KMS-11 (cell line): ENCODE data around the gene ABHD8.

ENCODE experiments used
- H2AFZ ChIP-seq: fragments of 200-600 bp; sonication (generic); 2 replicates; pipeline ENCODE4 v1.6.1; 2016; ENCODE audit warnings: antibody characterized with exemption, mixed run types, low read depth
- H3K27ac ChIP-seq: fragments of 200-600 bp; sonication (generic); 2 replicates; pipeline ENCODE4 v1.6.1; 2016; ENCODE audit warnings: mild to moderate bottlenecking, mixed run types
- H3K27me3 ChIP-seq: fragments of 200-600 bp; sonication (generic); 2 replicates; pipeline ENCODE4 v1.6.1; 2017; ENCODE audit warnings: mild to moderate bottlenecking, low read depth, mixed run types, moderate library complexity; ENCODE audit not compliant: insufficient read depth
- H3K36me3 ChIP-seq: fragments of 200-600 bp; sonication (generic); 2 replicates; pipeline ENCODE4 v1.6.1; 2017; ENCODE audit warnings: mild to moderate bottlenecking, mixed run types; ENCODE audit not compliant: insufficient read depth
- H3K4me1 ChIP-seq: fragments of 200-600 bp; sonication (generic); 2 replicates; pipeline ENCODE4 v1.6.1; 2016; ENCODE audit warnings: mild to moderate bottlenecking, low read depth, mixed run types; ENCODE audit not compliant: poor library complexity, severe bottlenecking
- H3K4me2 ChIP-seq: fragments of 200-600 bp; sonication (generic); 2 replicates; pipeline ENCODE4 v1.7.0; 2016; ENCODE audit warnings: mild to moderate bottlenecking, mixed run types
- H3K4me3 ChIP-seq: fragments of 200-600 bp; sonication (generic); IDR thresholded peaks from 2 replicates; pipeline ENCODE4 v1.6.1; 2017; ENCODE audit warnings: low read depth, low read length, mixed read lengths; ENCODE audit not compliant: insufficient read depth
- H3K79me2 ChIP-seq: fragments of 200-600 bp; sonication (generic); 2 replicates; pipeline ENCODE4 v1.6.1; 2016; ENCODE audit warnings: low read depth, mixed run types; ENCODE audit not compliant: insufficient read depth
- H3K9ac ChIP-seq: fragments of 200-600 bp; sonication (generic); 2 replicates; pipeline ENCODE4 v1.6.1; 2016; ENCODE audit warnings: mild to moderate bottlenecking, mixed run types
- H4K20me1 ChIP-seq: fragments of 200-600 bp; sonication (generic); 2 replicates; pipeline ENCODE4 v1.6.1; 2016; ENCODE audit warnings: mild to moderate bottlenecking, mixed run types; ENCODE audit not compliant: insufficient read depth
- TF ChIP-seq, protein P1 (sequence below): fragments of 200-600 bp; sonication (generic); conservative IDR thresholded peaks from 2 replicates; pipeline ENCODE4 v1.6.1; 2017; ENCODE audit warnings: low read depth, mild to moderate bottlenecking, antibody characterized with exemption, low read length, moderate library complexity, mixed read lengths

The ABHD8 gene

GRCh38 chr19:17245535-17245984, 57.7 kb downstream of the ABHD8 start, which contains the start of gene NR2F6:
Gene NR2F6, minus strand, starts transcription at chr19:17245919. Its CDS starts 699 bp downstream, at chr19:17245220.
- H3K4me3 ChIP-seq, result no peak within 1 kb of the TSS
- no peaks in the 10 kb centered on the region for H3K36me3 ChIP-seq
- H3K27ac ChIP-seq, result 0 out of 2 replicates have a peak within 1 kb of the TSS, but pooled peaks have one; percentile 22
- peak within 1 kb of the TSS; percentile 44; the same call in 1 of the 2 replicates for H3K9ac ChIP-seq
- no peaks in the 10 kb centered on the region for H3K27me3 ChIP-seq
- TF ChIP-seq, protein P1, sequence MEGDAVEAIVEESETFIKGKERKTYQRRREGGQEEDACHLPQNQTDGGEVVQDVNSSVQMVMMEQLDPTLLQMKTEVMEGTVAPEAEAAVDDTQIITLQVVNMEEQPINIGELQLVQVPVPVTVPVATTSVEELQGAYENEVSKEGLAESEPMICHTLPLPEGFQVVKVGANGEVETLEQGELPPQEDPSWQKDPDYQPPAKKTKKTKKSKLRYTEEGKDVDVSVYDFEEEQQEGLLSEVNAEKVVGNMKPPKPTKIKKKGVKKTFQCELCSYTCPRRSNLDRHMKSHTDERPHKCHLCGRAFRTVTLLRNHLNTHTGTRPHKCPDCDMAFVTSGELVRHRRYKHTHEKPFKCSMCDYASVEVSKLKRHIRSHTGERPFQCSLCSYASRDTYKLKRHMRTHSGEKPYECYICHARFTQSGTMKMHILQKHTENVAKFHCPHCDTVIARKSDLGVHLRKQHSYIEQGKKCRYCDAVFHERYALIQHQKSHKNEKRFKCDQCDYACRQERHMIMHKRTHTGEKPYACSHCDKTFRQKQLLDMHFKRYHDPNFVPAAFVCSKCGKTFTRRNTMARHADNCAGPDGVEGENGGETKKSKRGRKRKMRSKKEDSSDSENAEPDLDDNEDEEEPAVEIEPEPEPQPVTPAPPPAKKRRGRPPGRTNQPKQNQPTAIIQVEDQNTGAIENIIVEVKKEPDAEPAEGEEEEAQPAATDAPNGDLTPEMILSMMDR, result no peak
- H4K20me1 ChIP-seq, result no peaks in the 10 kb centered on the region
- peaks cover 10% of the 10 kb centered on the region for H3K4me1 ChIP-seq
- peak within 1 kb of the TSS; percentile 81 for H3K4me2 ChIP-seq
- H3K79me2 ChIP-seq, result no peaks in the 10 kb centered on the region
- H2AFZ ChIP-seq, result peak within 1 kb of the TSS; percentile 85

DNA sequence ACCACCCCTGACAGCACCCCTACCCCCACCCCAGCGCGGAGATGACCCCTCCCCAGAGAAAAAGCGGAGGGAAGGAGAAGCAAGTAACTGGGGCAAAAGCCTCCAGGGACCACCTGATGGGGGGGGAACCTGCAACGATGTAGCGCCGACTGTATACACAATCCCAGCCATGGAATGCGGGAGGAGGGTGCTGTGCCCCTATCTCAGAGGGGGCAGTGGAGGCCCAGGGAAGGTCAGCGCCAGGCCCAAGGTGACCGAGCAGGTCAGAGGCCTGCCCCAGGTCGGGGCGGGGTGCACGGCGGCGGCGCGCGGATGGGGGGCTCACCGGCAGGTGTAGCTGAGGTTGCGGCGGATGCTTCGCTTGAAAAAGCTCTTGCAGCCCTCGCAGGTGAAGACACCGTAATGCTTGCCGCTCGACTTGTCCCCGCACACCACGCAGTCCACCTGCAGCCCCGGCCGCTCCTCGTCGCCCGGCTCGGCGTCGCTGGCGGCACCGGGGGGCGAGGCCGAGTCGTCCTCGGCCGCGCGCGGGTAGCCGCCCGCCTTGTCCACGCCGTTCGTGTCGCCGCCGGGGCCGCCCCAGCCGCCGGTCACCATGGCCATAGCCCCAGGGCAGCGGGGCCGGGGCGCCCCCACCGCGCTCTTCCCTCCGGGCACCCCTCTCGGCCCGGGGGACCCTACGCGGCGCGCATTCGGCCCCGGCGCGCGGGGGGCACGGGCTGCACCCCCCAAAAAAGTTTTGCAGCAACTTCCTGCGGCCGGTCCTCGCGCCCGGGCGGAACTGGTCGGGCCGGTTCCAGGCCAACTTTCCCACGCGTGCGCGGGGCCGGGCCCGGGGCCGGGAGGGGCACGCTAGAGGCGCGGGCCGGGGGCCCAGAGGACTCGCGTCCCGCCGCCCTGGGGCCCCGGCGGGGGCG, 58.3 kb downstream of the ABHD8 start:
- TF ChIP-seq, protein P1, result no peak
- Histone ChIP-seq H4K20me1 (no peaks in the 10 kb centered on the region), H3K36me3 (no peaks in the 10 kb centered on the region), H3K27me3 (no peaks in the 10 kb centered on the region), H2AFZ (0 out of 2 replicates have a peak overlapping the region, but pooled peaks have one; percentile 22), H3K4me1 (peaks cover 10% of the 10 kb centered on the region), H3K4me2 (peak overlapping the region; percentile 50), H3K9ac (peak overlapping the region; percentile 41; the same call in 1 of the 2 replicates), H3K4me3 (no peak overlapping the region), H3K79me2 (no peaks in the 10 kb centered on the region), H3K27ac (no peak overlapping the region)

DNA sequence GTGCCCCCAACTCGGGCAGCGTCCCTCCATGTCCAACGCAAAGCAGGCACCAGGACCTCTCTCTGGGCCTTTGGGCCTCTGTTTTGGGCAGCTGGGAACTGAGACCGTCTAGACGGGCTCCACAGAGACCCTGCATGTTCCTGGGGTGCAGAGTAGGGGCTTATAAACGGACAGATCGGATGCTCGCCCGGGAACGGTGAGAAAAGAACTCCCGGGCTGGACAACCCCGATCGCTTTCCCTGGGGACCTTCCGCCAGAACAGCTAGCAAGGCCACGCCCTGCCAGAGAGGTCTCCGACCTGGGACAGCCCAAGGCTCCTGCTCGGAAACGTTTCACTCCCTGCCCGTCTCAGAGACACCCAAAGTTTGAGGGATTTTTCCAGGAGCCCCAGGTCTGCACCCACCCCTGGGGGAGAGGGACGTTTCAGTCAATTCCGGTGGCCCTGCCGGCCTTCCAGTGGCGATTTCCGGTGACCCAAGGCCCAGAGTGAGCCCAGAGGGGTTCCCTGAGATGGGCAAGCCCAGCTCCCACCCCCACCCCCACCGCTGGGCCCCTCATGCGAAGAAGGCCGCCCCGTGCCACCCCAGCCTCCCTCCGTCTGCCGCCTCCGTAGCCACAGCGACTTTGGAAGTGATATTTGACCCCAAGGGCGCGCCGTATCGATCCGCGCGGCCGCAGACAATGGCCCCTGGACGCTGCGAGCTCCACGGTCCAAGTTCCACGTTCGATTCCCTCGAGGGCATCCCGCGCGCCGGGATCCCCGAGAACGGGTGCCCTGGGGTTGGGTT, 59.2 kb downstream of the ABHD8 start:
- H3K9ac ChIP-seq, result no peak overlapping the region
- no peak overlapping the region for H2AFZ ChIP-seq
- H3K79me2 ChIP-seq, result no peaks in the 10 kb centered on the region
- no peak overlapping the region for H3K4me3 ChIP-seq
- H3K27me3 ChIP-seq, result no peaks in the 10 kb centered on the region
- H3K4me1 ChIP-seq, result peaks cover 10% of the 10 kb centered on the region
- H3K36me3 ChIP-seq, result no peaks in the 10 kb centered on the region
- peak overlapping the region; percentile 50 for H3K4me2 ChIP-seq
- no peak overlapping the region for H3K27ac ChIP-seq
- TF ChIP-seq, protein P1, result no peak
- H4K20me1 ChIP-seq, result no peaks in the 10 kb centered on the region

GRCh38 chr19:17243211-17243829, 59.9 kb downstream of the ABHD8 start:
- Histone ChIP-seq H3K27ac (no peak overlapping the region), H3K4me1 (peaks cover 10% of the 10 kb centered on the region), H4K20me1 (no peaks in the 10 kb centered on the region), H2AFZ (no peak overlapping the region), H3K27me3 (no peaks in the 10 kb centered on the region), H3K4me2 (peak overlapping the region; percentile 4; the same call in 1 of the 2 replicates), H3K4me3 (no peak overlapping the region), H3K79me2 (no peaks in the 10 kb centered on the region), H3K9ac (no peak overlapping the region), H3K36me3 (no peaks in the 10 kb centered on the region)
- TF ChIP-seq, protein P1, result no peak
